ENCODE data around the gene FBLN1.

DNA sequence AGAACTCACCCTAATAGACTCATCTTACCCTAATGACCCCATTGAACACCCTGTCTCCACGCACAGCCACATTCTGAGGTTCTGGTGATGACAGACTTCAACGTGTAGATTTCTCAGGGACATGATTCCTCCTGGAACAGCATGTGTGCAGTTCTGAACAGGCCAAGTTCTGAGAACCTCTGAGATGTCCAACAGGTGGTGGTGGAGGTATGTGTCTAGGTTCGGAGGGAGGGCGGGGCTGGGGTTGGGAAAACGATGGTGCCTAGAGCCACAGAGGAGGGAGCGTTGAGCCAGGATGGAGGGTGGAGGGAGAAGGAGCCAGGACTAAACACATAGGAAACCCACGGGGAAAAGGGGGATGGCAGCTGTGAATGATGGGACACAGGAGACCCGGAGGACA, 43.4 kb upstream of the FBLN1 start:
- no peak for TF ChIP-seq CTCF (IDR thresholded peaks at IDR 0.05; ENCODE audit: insufficient read depth, low read length, poor library complexity, severe bottlenecking)
- TF ChIP-seq EZH2phosphoT487 (conservative IDR thresholded peaks at IDR 0.05; ENCODE audit: low read length): no peak
